Lung (tissue), 12 donors: Measurements from ENCODE around the gene PHF2. TPM values are rescaled to one million over a fixed set of nuclear protein-coding genes. Genes with fewer than 3 reads are reported as not detected.

Experiments
- ATAC-seq: fragments of 200-7000 bp; cut with Tn5 transposase; one replicate; pipeline ENCODE4 v1.9.1; 2020; ENCODE audit warnings: moderate number of reproducible peaks; ENCODE audit not compliant: insufficient read depth, low FRiP score
- DNase-seq, 3 donors: peaks; one replicate each; pipeline ENCODE4 v3.0.0-alpha.2; 2013 to 2017
- H3K27ac ChIP-seq, 2 donors: one replicate each; pipeline ENCODE4 v1.5.1; 2013; ENCODE audit warnings: mild to moderate bottlenecking in 2 of 2, moderate library complexity in 2 of 2, control low read depth in 1 of 2, inconsistent platforms in 1 of 2, low read depth in 1 of 2, low read length in 1 of 2
- H3K27me3 ChIP-seq, 3 donors: one replicate each; pipeline ENCODE4 v1.5.1; 2013; ENCODE audit warnings: low read length in 2 of 3; ENCODE audit not compliant: control insufficient read depth in 3 of 3, insufficient read depth in 3 of 3
- H3K36me3 ChIP-seq, 4 donors: one replicate each; pipeline ENCODE4 v1.5.1; 2013; ENCODE audit warnings: low read length in 4 of 4, mild to moderate bottlenecking in 1 of 4, moderate library complexity in 1 of 4; ENCODE audit not compliant: control insufficient read depth in 4 of 4, insufficient read depth in 4 of 4
- H3K4me1 ChIP-seq, 5 donors: one replicate each; pipeline ENCODE4 v1.5.1; 2013; ENCODE audit warnings: low read length in 5 of 5, mild to moderate bottlenecking in 2 of 5, moderate library complexity in 1 of 5; ENCODE audit not compliant: control insufficient read depth in 5 of 5, insufficient read depth in 5 of 5
- H3K4me3 ChIP-seq: one replicate; pipeline ENCODE4 v1.5.1; 2013; ENCODE audit warnings: mild to moderate bottlenecking, control low read depth, moderate library complexity
- H3K9ac ChIP-seq, 2 donors: one replicate each; pipeline ENCODE4 v1.5.1; 2013; ENCODE audit warnings: low read length in 2 of 2, control low read depth in 1 of 2; ENCODE audit not compliant: insufficient read depth in 1 of 2
- H3K9me3 ChIP-seq, 4 donors: one replicate each; pipeline ENCODE4 v1.5.1; 2013; ENCODE audit warnings: low read length in 3 of 4, mild to moderate bottlenecking in 1 of 4, moderate library complexity in 1 of 4; ENCODE audit not compliant: control insufficient read depth in 4 of 4, insufficient read depth in 3 of 4
- CTCF ChIP-seq: IDR thresholded peaks from 2 replicates; pipeline ENCODE4 v1.5.1; 2012; ENCODE audit warnings: mild to moderate bottlenecking; ENCODE audit errors: control extremely low read depth, extremely low read depth
- WGBS, 2 donors: extraction: QIAGEN DNeasy Blood & Tissue Kit; methylation state at CpG; one replicate each; pipeline ENCODE4 v1.1.7; 2013; 5-methylcytosine and 5-hydroxymethylcytosine counted together
- polyA plus RNA-seq, 2 donors: library from polyadenylated mRNA; stranded (reverse); fragments of 200-250 nt; gene quantifications; one replicate each; pipeline ENCODE4 v1.2.1, GENCODE V29; 2013
- total RNA-seq, 2 donors: library from RNA; depleted of rRNA in 1 of 2; stranded (reverse); fragments of >200 nt in 1 of 2; gene quantifications; one replicate each; pipeline ENCODE4 v1.2.1, GENCODE V29; 2014 to 2021
- donor health status: control.
- donor health status: control.
- donor health status: Bipolar disorder and iron deficiency.
- donor health status: healthy.
- donor health status: DM: yes; HTN: yes; CAD: no.

Gene PHF2
- total and polyA plus RNA-seq, 4 donors, result 20.1 to 33.6 (median 30.2) TPM

GRCh38 chr9:93635186-93636107 is 59.1 kb downstream of the PHF2 start:
- whole genome bisulfite sequencing, 2 donors, result 91 to 95% methylated on average over 13 of the region's 13 CpGs
- no peak for ATAC-seq
- peak in 1 of 3 donors; percentile 10 for DNase-seq

GRCh38 chr9:93636172-93636661 is 59.8 kb downstream of the PHF2 start:
- peaks cover 14 to 52% (median 35%) of the 10 kb centered on the region in 4 donors for H3K36me3 ChIP-seq

More at GRCh38 chr9:93635186-93636107, 59.1 kb downstream of the PHF2 start:
- H3K36me3 ChIP-seq, result peaks cover 14 to 58% (median 40%) of the 10 kb centered on the region in 4 donors
- H3K27me3 ChIP-seq, result no peaks in the 10 kb centered on the region
- no peak for TF ChIP-seq CTCF
- H3K27ac ChIP-seq, result no peak overlapping the region
- no peaks in the 10 kb centered on the region for H3K4me1 ChIP-seq
- peaks cover 0 to 5% (median 3%) of the 10 kb centered on the region in 4 donors for H3K9me3 ChIP-seq
- no peak overlapping the region for H3K4me3 ChIP-seq
- no peak overlapping the region for H3K9ac ChIP-seq

GRCh38 chr9:93636667-93637066 is 60.3 kb downstream of the PHF2 start:
- ATAC-seq, result no peak
- peaks cover 14 to 48% (median 33%) of the 10 kb centered on the region in 4 donors for H3K36me3 ChIP-seq

More at GRCh38 chr9:93636172-93636661, 59.8 kb downstream of the PHF2 start:
- Histone ChIP-seq H3K27ac (no peak overlapping the region), H3K9me3 (peaks cover 0 to 5% (median 3%) of the 10 kb centered on the region in 4 donors), H3K4me1 (no peaks in the 10 kb centered on the region), H3K4me3 (no peak overlapping the region), H3K9ac (no peak overlapping the region), H3K27me3 (no peaks in the 10 kb centered on the region)
- no peak for ATAC-seq
- DNase-seq, result peak in 1 of 3 donors; percentile 9
- 97 to 98% methylated on average over 15 of the region's 15 CpGs for WGBS, 2 donors
- TF ChIP-seq CTCF, result no peak

More at GRCh38 chr9:93636667-93637066, 60.3 kb downstream of the PHF2 start:
- no peak for TF ChIP-seq CTCF
- peak in 1 of 3 donors; percentile 5 for DNase-seq
- H3K9me3 ChIP-seq, result peaks cover 0 to 5% (median 3%) of the 10 kb centered on the region in 4 donors
- no peak overlapping the region for H3K4me3 ChIP-seq
- H3K9ac ChIP-seq, result no peak overlapping the region
- no peaks in the 10 kb centered on the region for H3K27me3 ChIP-seq
- WGBS, 2 donors, result 88 to 98% methylated on average over 4 to 5 of the region's 5 CpGs
- no peak overlapping the region for H3K27ac ChIP-seq
- no peaks in the 10 kb centered on the region for H3K4me1 ChIP-seq
